GM18517 (cell line): ENCODE measurements around the gene KCNA4.
"Not testable (repeated sequence)": the region's sequence is repeated elsewhere in the genome, so short reads cannot be mapped to it uniquely, and the experiment has no call there.

Experiments
- ATAC-seq: cut with Tn5 transposase; IDR thresholded peaks from one replicate; pipeline ENCODE4 v1.9.1; 2021; ENCODE audit warnings: mild to moderate bottlenecking, moderate library complexity; ENCODE audit not compliant: unreplicated experiment

KCNA4 gene

DNA sequence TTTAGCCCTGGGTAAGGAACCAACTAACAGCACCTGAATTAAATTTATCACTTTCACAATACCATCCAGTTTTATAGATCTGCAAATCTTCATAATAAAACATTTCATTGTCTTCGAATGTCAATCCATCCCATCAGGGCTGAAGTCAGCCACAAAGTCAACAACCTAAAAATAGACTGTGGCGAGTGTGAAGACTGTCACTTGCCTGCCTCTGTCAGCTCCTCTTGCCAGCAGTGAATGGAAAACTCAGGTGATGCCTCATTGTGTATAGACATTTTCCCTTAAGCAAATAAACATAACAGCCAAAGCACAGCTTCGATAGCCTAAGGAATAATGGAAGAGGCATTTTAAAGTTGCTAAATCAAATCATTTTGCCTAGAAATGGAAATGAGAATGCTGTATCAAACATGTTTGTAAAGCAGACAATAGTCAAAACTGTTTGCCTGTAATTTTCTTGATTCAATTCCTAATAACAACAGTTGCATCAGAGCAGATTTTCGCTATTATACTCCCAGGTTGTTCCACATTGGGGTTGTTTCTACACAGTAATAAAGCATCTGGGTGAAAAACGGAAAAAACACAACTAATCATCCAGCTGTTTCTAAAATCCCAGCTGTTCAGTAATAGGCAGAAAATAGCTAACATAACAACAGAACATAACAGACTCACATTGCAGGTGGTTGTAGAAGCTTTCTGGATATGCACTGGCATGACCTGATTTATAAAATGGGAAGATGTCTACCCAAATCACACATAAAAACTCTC is 15.7 kb downstream of the KCNA4 start:
- ATAC-seq, result no peak

GRCh38 chr11:29996016-29996415 is 20.8 kb downstream of the KCNA4 start:
- ATAC-seq, result peak; percentile 71

- no peak for ATAC-seq
These were observed 27.5 kb downstream of the KCNA4 start for GRCh38 chr11:29989174-29989970.

- no peak for ATAC-seq
These were observed 31.6 kb downstream of the KCNA4 start for GRCh38 chr11:29985248-29985647.

GRCh38 chr11:29984544-29984943 is 32.3 kb downstream of the KCNA4 start:
- no peak for ATAC-seq

- no peak for ATAC-seq
These were observed 38.3 kb downstream of the KCNA4 start for GRCh38 chr11:29978549-29978948.

- ATAC-seq, result not testable (repeated sequence)
These were observed 41.2 kb downstream of the KCNA4 start for GRCh38 chr11:29975580-29975979.

GRCh38 chr11:29963796-29964195 is 53.0 kb downstream of the KCNA4 start:
- ATAC-seq, result no peak

DNA sequence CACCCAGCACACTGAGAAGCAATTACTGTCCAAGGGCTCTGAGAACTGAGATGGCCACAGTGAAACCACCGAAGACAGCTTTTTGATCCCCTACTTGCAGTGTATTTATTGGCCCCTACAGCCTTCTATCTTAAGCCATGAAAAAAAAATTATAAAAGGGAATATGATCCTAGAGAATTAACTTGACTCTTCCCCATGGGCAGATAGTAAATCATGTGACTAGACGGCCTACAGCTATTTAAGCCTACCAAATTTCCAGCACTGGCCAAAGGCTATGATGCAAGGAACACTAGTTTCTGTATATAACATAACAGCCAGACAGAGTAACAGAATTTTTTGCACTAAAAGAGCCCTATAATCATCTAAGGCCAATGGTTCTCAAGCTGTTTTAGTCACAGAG is 53.8 kb downstream of the KCNA4 start:
- ATAC-seq, result no peak

GRCh38 chr11:29962243-29962642 is 54.6 kb downstream of the KCNA4 start:
- peak; percentile 70 for ATAC-seq
